Astrocyte (in vitro differentiated cells and primary cell): ENCODE measurements around the gene COG1. TPM values are rescaled to one million over a fixed set of nuclear protein-coding genes. Genes with fewer than 3 reads are reported as not detected.

Experiments used
- DNase-seq: peaks from one replicate; pipeline ENCODE4 v3.0.0-alpha.2; 2010; ENCODE audit warnings: low read depth
- FAIRE-seq: peaks from 2 replicates; lab custom pipeline; 2011; peaks lifted over from hg19 to GRCh38; lab: Jason Lieb, UNC
- H2AFZ ChIP-seq: 2 replicates; pipeline ENCODE4 v1.6.0; 2012; ENCODE audit warnings: low read depth, low read length, inconsistent platforms
- H3K27ac ChIP-seq: 2 replicates; pipeline ENCODE4 v1.5.1; 2011; ENCODE audit warnings: low read depth, low read length, inconsistent platforms
- H3K27me3 ChIP-seq: 2 replicates; pipeline ENCODE4 v1.6.0; 2011; ENCODE audit warnings: low read length, inconsistent platforms; ENCODE audit not compliant: insufficient read depth
- H3K36me3 ChIP-seq: 2 replicates; pipeline ENCODE4 v1.5.1; 2011; ENCODE audit warnings: low read length, inconsistent platforms; ENCODE audit not compliant: insufficient read depth
- H3K4me1 ChIP-seq: 2 replicates; pipeline ENCODE4 v1.5.1; 2011; ENCODE audit warnings: low read length, inconsistent platforms; ENCODE audit not compliant: insufficient read depth
- H3K4me2 ChIP-seq: 2 replicates; pipeline ENCODE4 v1.6.0; 2012; ENCODE audit warnings: low read length, inconsistent platforms
- H3K4me3 ChIP-seq: 2 replicates; pipeline ENCODE4 v1.5.1; 2011; ENCODE audit warnings: low read depth, mild to moderate bottlenecking, low read length, inconsistent platforms; ENCODE audit not compliant: insufficient read depth
- H3K79me2 ChIP-seq: 2 replicates; pipeline ENCODE4 v1.6.0; 2012; ENCODE audit warnings: mild to moderate bottlenecking, low read length, inconsistent platforms; ENCODE audit not compliant: insufficient read depth
- H3K9ac ChIP-seq: 2 replicates; pipeline ENCODE4 v1.6.0; 2012; ENCODE audit warnings: mild to moderate bottlenecking, low read length, inconsistent platforms
- H3K9me3 ChIP-seq: 2 replicates; pipeline ENCODE4 v1.5.1; 2012; ENCODE audit warnings: low read depth, mild to moderate bottlenecking, low read length, inconsistent platforms; ENCODE audit not compliant: insufficient read depth
- H4K20me1 ChIP-seq: 2 replicates; pipeline ENCODE4 v1.6.0; 2012; ENCODE audit warnings: low read length, inconsistent platforms; ENCODE audit not compliant: insufficient read depth
- H3K27ac Mint-ChIP-seq: one replicate; pipeline ENCODE4 v1.8.0; 2021; ENCODE audit warnings: mild to moderate bottlenecking, mixed read lengths; ENCODE audit not compliant: unreplicated experiment
- H3K27me3 Mint-ChIP-seq: one replicate; pipeline ENCODE4 v1.8.0; 2021; ENCODE audit warnings: low read depth, mixed read lengths; ENCODE audit not compliant: unreplicated experiment
- H3K36me3 Mint-ChIP-seq: one replicate; pipeline ENCODE4 v1.8.0; 2021; ENCODE audit warnings: low read depth, mixed read lengths; ENCODE audit not compliant: unreplicated experiment
- H3K4me1 Mint-ChIP-seq: one replicate; pipeline ENCODE4 v1.8.0; 2021; ENCODE audit warnings: low read depth, mixed read lengths; ENCODE audit not compliant: unreplicated experiment
- H3K4me3 Mint-ChIP-seq: one replicate; pipeline ENCODE4 v1.8.0; 2021; ENCODE audit warnings: mild to moderate bottlenecking, moderate library complexity, mixed read lengths; ENCODE audit not compliant: unreplicated experiment
- H3K9me3 Mint-ChIP-seq: one replicate; pipeline ENCODE4 v1.8.0; 2021; ENCODE audit warnings: mild to moderate bottlenecking, mixed read lengths; ENCODE audit not compliant: unreplicated experiment
- CTCF ChIP-seq: IDR thresholded peaks from 2 replicates; pipeline ENCODE4 v1.5.1; 2011; ENCODE audit warnings: low read depth, mild to moderate bottlenecking, inconsistent platforms, low read length, moderate library complexity; ENCODE audit not compliant: insufficient read depth
- EZH2 ChIP-seq: IDR thresholded peaks from 2 replicates; pipeline ENCODE4 v1.6.1; 2012; ENCODE audit warnings: mild to moderate bottlenecking, low read length, inconsistent platforms; ENCODE audit not compliant: insufficient read depth
- total RNA-seq: library from RNA; stranded (reverse); gene quantifications from 2 replicates; pipeline ENCODE4 v1.2.1, GENCODE V29; 2021

The COG1 gene
- total RNA-seq, 1 donor from 2014 or later, result 34.4 TPM

GRCh38 chr17:73165616-73166404 is 27.0 kb upstream of the COG1 start:
- Mint-ChIP-seq H3K4me1 (peaks cover 12% of the 10 kb centered on the region), H3K9me3 (peaks cover 7% of the 10 kb centered on the region), H3K36me3 (peaks cover 5% of the 10 kb centered on the region), H3K27ac (no peak overlapping the region), H3K27me3 (peaks cover 67% of the 10 kb centered on the region), H3K4me3 (peak overlapping the region; percentile 88)
- Histone ChIP-seq H4K20me1 (peaks cover 6% of the 10 kb centered on the region), H3K4me1 (peaks cover 18% of the 10 kb centered on the region), H3K27ac (no peak overlapping the region), H3K79me2 (no peaks in the 10 kb centered on the region), H3K4me2 (peak overlapping the region; percentile 83), H3K27me3 (peaks cover 65% of the 10 kb centered on the region), H3K9ac (no peak overlapping the region), H3K9me3 (no peaks in the 10 kb centered on the region), H3K4me3 (peak overlapping the region; percentile 44), H3K36me3 (no peaks in the 10 kb centered on the region), H2AFZ (peak overlapping the region; percentile 52)
- DNase-seq (no peak), FAIRE-seq (no peak)
- TF ChIP-seq CTCF, result no peak
- TF ChIP-seq EZH2, result peak; percentile 91

- peaks cover 5% of the 10 kb centered on the region for H3K36me3 Mint-ChIP-seq
- peaks cover 7% of the 10 kb centered on the region for H3K9me3 Mint-ChIP-seq
- no peak overlapping the region for H3K4me3 ChIP-seq
- H3K4me1 Mint-ChIP-seq, result peaks cover 12% of the 10 kb centered on the region
- no peak overlapping the region for H3K27ac ChIP-seq
- H3K27me3 Mint-ChIP-seq, result peaks cover 59% of the 10 kb centered on the region
- H3K4me3 Mint-ChIP-seq, result no peak overlapping the region
- no peak overlapping the region for H2AFZ ChIP-seq
- no peaks in the 10 kb centered on the region for H3K79me2 ChIP-seq
- no peak for DNase-seq
- peaks cover 18% of the 10 kb centered on the region for H3K4me1 ChIP-seq
- no peaks in the 10 kb centered on the region for H3K9me3 ChIP-seq
- H3K27ac Mint-ChIP-seq, result no peak overlapping the region
- peak overlapping the region; percentile 83 for H3K4me2 ChIP-seq
- no peak overlapping the region for H3K9ac ChIP-seq
- peaks cover 6% of the 10 kb centered on the region for H4K20me1 ChIP-seq
- no peak for TF ChIP-seq CTCF
- H3K27me3 ChIP-seq, result peaks cover 62% of the 10 kb centered on the region
- no peaks in the 10 kb centered on the region for H3K36me3 ChIP-seq
- FAIRE-seq, result no peak
Observed at GRCh38 chr17:73166731-73167581, 25.9 kb upstream of the COG1 start.
